HepG2 (cell line): ENCODE measurements around the gene SSR2. TPM values are rescaled to one million over a fixed set of nuclear protein-coding genes. Genes with fewer than 3 reads are reported as not detected.

Source experiments
- ELF3 ChIP-seq: IDR thresholded peaks from 2 replicates; pipeline ENCODE4 v1.6.1; 2016; ENCODE audit warnings: missing genetic modification reagents, missing compliant biosample characterization
- MEF2D ChIP-seq: sonication (generic); formaldehyde crosslinking; IDR thresholded peaks from 2 replicates; pipeline ENCODE4 v1.5.1; 2020; ENCODE audit warnings: mild to moderate bottlenecking, missing genetic modification reagents
- NFATC3 ChIP-seq: sonication (generic); formaldehyde crosslinking; IDR thresholded peaks from 2 replicates; pipeline ENCODE4 v1.5.1; 2020; ENCODE audit warnings: mild to moderate bottlenecking, missing genetic modification reagents
- polyA plus RNA-seq, 8 experiments: library from polyadenylated mRNA; depleted of rRNA in 3 of 8; stranded (reverse) in 7 of 8; unstranded in 1 of 8; fragments of >200 nt; fragmentation: Illumina TruSeq in 4 of 8; extraction: Trizol in 4 of 8; gene quantifications; 2 replicates each; pipeline versions ENCODE4 v1.2.1 to v1.2.3, GENCODE V29; 2011 to 2016; ENCODE audit warnings: low read depth in 4 of 8, missing spikeins in 1 of 8, mixed read lengths in 1 of 8; ENCODE audit not compliant: insufficient read depth in 1 of 8
- total RNA-seq, 5 experiments: library from RNA; depleted of rRNA; stranded (reverse); fragments of >200 nt; fragmentation: Illumina TruSeq; extraction: Trizol; gene quantifications; 2 replicates each; pipeline ENCODE4 v1.2.3, GENCODE V29; 2016; ENCODE audit warnings: low read depth in 1 of 5
- TF ChIP-seq, protein P1 (sequence below): IDR thresholded peaks from 2 replicates; pipeline ENCODE4 v1.6.1; 2016; ENCODE audit warnings: low read depth, borderline replicate concordance
- TF ChIP-seq, protein P2 (sequence below): sonication (generic); formaldehyde crosslinking; IDR thresholded peaks from 2 replicates; pipeline ENCODE4 v1.9.0; 2021; ENCODE audit warnings: mild to moderate bottlenecking, missing genetic modification reagents
- TF ChIP-seq, protein P3 (sequence below): sonication (generic); formaldehyde crosslinking; IDR thresholded peaks from 2 replicates; pipeline ENCODE4 v1.9.0; 2022; ENCODE audit warnings: missing genetic modification reagents, mild to moderate bottlenecking, borderline replicate concordance
- TF ChIP-seq, protein P4 (sequence below): sonication (generic); formaldehyde crosslinking; IDR thresholded peaks from 2 replicates; pipeline ENCODE4 v1.5.1; 2020; ENCODE audit warnings: missing genetic modification reagents, mild to moderate bottlenecking, borderline replicate concordance
- TF ChIP-seq, protein P5 (sequence below): sonication (generic); formaldehyde crosslinking; IDR thresholded peaks from 2 replicates; pipeline ENCODE4 v1.4.0; 2020; ENCODE audit warnings: missing genetic modification reagents

Gene SSR2
- total and polyA plus RNA-seq, 2 of the 13 experiments (the other 11 are each of a cell fraction or from before 2014, with no cell fraction given), result 284 to 461 TPM

DNA sequence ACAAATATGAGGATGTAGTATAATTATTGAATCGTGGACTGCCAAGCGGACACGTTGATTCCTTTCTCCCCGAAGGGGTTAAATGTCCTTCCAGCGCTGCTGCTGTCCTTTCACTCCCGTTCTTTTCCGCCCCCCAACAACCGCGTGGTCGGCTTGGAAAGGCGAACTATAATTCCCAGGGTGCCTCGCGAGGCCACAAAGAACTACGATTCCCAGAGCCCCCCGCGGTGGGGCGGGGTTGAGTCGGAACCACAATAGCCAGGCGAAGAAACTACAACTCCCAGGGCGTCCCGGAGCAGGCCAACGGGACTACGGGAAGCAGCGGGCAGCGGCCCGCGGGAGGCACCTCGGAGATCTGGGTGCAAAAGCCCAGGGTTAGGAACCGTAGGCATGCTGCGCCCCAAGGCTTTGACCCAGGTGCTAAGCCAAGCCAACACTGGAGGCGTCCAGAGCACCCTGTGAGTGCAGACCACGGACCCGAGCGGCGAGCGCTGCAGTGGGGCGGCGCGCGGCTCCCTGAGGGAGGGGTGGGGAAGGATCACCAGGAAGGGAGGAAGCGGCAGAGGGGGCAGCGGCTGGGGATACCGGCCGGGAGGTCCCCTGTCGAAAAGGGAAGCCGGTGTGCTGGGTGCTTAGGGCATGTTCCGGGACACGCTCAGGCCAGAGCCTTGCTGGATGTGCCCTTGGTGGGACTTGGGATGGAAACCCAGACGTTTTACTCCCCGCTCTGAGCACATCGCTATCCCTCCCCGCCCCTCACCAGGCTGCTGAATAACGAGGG is 33.9 kb upstream of the SSR2 start, which contains the start of gene LAMTOR2 (continued):
- TF ChIP-seq, protein P1, sequence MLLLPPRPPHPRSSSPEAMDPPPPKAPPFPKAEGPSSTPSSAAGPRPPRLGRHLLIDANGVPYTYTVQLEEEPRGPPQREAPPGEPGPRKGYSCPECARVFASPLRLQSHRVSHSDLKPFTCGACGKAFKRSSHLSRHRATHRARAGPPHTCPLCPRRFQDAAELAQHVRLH, result peak; percentile 60; the same call in 1 of the 2 replicates
- TF ChIP-seq, protein P2, sequence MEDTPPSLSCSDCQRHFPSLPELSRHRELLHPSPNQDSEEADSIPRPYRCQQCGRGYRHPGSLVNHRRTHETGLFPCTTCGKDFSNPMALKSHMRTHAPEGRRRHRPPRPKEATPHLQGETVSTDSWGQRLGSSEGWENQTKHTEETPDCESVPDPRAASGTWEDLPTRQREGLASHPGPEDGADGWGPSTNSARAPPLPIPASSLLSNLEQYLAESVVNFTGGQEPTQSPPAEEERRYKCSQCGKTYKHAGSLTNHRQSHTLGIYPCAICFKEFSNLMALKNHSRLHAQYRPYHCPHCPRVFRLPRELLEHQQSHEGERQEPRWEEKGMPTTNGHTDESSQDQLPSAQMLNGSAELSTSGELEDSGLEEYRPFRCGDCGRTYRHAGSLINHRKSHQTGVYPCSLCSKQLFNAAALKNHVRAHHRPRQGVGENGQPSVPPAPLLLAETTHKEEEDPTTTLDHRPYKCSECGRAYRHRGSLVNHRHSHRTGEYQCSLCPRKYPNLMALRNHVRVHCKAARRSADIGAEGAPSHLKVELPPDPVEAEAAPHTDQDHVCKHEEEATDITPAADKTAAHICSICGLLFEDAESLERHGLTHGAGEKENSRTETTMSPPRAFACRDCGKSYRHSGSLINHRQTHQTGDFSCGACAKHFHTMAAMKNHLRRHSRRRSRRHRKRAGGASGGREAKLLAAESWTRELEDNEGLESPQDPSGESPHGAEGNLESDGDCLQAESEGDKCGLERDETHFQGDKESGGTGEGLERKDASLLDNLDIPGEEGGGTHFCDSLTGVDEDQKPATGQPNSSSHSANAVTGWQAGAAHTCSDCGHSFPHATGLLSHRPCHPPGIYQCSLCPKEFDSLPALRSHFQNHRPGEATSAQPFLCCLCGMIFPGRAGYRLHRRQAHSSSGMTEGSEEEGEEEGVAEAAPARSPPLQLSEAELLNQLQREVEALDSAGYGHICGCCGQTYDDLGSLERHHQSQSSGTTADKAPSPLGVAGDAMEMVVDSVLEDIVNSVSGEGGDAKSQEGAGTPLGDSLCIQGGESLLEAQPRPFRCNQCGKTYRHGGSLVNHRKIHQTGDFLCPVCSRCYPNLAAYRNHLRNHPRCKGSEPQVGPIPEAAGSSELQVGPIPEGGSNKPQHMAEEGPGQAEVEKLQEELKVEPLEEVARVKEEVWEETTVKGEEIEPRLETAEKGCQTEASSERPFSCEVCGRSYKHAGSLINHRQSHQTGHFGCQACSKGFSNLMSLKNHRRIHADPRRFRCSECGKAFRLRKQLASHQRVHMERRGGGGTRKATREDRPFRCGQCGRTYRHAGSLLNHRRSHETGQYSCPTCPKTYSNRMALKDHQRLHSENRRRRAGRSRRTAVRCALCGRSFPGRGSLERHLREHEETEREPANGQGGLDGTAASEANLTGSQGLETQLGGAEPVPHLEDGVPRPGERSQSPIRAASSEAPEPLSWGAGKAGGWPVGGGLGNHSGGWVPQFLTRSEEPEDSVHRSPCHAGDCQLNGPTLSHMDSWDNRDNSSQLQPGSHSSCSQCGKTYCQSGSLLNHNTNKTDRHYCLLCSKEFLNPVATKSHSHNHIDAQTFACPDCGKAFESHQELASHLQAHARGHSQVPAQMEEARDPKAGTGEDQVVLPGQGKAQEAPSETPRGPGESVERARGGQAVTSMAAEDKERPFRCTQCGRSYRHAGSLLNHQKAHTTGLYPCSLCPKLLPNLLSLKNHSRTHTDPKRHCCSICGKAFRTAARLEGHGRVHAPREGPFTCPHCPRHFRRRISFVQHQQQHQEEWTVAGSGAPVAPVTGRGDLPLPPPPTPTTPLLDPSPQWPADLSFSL (CRISPR knock-in tag), result no peak
- TF ChIP-seq, protein P3, sequence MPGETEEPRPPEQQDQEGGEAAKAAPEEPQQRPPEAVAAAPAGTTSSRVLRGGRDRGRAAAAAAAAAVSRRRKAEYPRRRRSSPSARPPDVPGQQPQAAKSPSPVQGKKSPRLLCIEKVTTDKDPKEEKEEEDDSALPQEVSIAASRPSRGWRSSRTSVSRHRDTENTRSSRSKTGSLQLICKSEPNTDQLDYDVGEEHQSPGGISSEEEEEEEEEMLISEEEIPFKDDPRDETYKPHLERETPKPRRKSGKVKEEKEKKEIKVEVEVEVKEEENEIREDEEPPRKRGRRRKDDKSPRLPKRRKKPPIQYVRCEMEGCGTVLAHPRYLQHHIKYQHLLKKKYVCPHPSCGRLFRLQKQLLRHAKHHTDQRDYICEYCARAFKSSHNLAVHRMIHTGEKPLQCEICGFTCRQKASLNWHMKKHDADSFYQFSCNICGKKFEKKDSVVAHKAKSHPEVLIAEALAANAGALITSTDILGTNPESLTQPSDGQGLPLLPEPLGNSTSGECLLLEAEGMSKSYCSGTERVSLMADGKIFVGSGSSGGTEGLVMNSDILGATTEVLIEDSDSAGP (CRISPR knock-in tag), result peak; percentile 87; the same call in 1 of the 2 replicates
- TF ChIP-seq MEF2D (peak; percentile 67), NFATC3 (CRISPR knock-in tag) (peak; percentile 60; the same call in 1 of the 2 replicates), ELF3 (CRISPR knock-in tag) (peak; percentile 66)
- TF ChIP-seq, protein P4, sequence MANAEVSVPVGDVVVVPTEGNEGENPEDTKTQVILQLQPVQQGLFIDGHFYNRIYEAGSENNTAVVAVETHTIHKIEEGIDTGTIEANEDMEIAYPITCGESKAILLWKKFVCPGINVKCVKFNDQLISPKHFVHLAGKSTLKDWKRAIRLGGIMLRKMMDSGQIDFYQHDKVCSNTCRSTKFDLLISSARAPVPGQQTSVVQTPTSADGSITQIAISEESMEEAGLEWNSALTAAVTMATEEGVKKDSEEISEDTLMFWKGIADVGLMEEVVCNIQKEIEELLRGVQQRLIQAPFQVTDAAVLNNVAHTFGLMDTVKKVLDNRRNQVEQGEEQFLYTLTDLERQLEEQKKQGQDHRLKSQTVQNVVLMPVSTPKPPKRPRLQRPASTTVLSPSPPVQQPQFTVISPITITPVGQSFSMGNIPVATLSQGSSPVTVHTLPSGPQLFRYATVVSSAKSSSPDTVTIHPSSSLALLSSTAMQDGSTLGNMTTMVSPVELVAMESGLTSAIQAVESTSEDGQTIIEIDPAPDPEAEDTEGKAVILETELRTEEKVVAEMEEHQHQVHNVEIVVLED (CRISPR knock-in tag), result peak; percentile 90
- TF ChIP-seq, protein P5, sequence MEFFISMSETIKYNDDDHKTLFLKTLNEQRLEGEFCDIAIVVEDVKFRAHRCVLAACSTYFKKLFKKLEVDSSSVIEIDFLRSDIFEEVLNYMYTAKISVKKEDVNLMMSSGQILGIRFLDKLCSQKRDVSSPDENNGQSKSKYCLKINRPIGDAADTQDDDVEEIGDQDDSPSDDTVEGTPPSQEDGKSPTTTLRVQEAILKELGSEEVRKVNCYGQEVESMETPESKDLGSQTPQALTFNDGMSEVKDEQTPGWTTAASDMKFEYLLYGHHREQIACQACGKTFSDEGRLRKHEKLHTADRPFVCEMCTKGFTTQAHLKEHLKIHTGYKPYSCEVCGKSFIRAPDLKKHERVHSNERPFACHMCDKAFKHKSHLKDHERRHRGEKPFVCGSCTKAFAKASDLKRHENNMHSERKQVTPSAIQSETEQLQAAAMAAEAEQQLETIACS (CRISPR knock-in tag), result peak; percentile 30; the same call in 1 of the 2 replicates
